ENCODE results near the gene UFC1. TPM values are rescaled to one million over a fixed set of nuclear protein-coding genes. Genes with fewer than 3 reads are reported as not detected.

The UFC1 gene
- total and polyA plus RNA-seq, 2 donors (not counting 3 experiments of a cell fraction or from before 2014, with no cell fraction given): 102 to 149 TPM

- no TSS peak for BruUV-seq (replicated peaks)
- H3K4me3 ChIP-seq (replicated peaks in 1 of 3; ENCODE audit: insufficient read depth in 1 of 3, low read depth in 1 of 3, low read length in 3 of 3): peak overlapping the region; percentile 38 to 60 (median 57)
- ChIA-PET CTCF (interaction anchor here (1.0 to 2.5 kb wide), 4 partner anchors 9 to 198 kb away, joined by 3 to 10 read pairs (median 4); partner anchors contain the start of genes PPOX and TOMM40L), POLR2A (interaction anchor here (1.0 to 1.1 kb wide), 2 partner anchors 11 to 25 kb away, joined by 3 to 4 read pairs; partner anchors contain the start of gene NDUFS2)
- no peaks in the 10 kb centered on the region for H3K9me3 ChIP-seq (replicated peaks; ENCODE audit: control insufficient read depth, insufficient read depth, low read length)
- intact Hi-C loops (cut with micrococcal nuclease): loop anchor here (1.0 kb wide), 1 partner anchor 10 kb away; the partner anchor contains the start of gene PPOX
- H3K4me2 ChIP-seq (ENCODE audit: insufficient read depth, low read length): peak overlapping the region; percentile 79
- FAIRE-seq (no peak), DNase-seq (ENCODE audit: low read depth, low spot score) (no peak)
- peaks cover 11% of the 10 kb centered on the region for H3K4me1 ChIP-seq (ENCODE audit: control insufficient read depth, extremely low read depth, insufficient read depth, low read length)
- no peak for TF ChIP-seq FOS (IDR thresholded peaks at IDR 0.05; ENCODE audit: borderline replicate concordance, insufficient read depth, low read length)
- no peak for TF ChIP-seq POLR2A (IDR thresholded peaks at IDR 0.05; ENCODE audit: low read depth, low read length)
- TF ChIP-seq EZH2 (IDR thresholded peaks at IDR 0.05; ENCODE audit: borderline replicate concordance, low read depth, low read length, severe bottlenecking): no peak
- no peak for TF ChIP-seq CTCF (IDR thresholded peaks at IDR 0.05; ENCODE audit: extremely low read depth in 1 of 2, insufficient read depth in 1 of 2, low read depth in 1 of 2, low read length in 2 of 2)
- TF ChIP-seq GATA2 (IDR thresholded peaks at IDR 0.05; ENCODE audit: insufficient read depth, insufficient read length, low read depth, low read length): no peak
- TF ChIP-seq JUN (IDR thresholded peaks at IDR 0.05; ENCODE audit: borderline replicate concordance, insufficient read depth, insufficient read length, low read depth): no peak
- no peak for TF ChIP-seq POLR2AphosphoS5 (IDR thresholded peaks at IDR 0.05; ENCODE audit: insufficient read depth, low read depth, low read length)
- TF ChIP-seq MAX (IDR thresholded peaks at IDR 0.05; ENCODE audit: insufficient read depth, insufficient read length): no peak
- peak overlapping the region; percentile 71 for H3K9ac ChIP-seq (replicated peaks; ENCODE audit: extremely low read depth, insufficient read depth, low read length)
- no peaks in the 10 kb centered on the region for H3K27me3 ChIP-seq (ENCODE audit: control insufficient read depth in 2 of 2, insufficient read depth in 2 of 2, low read length in 2 of 2)
- no peaks in the 10 kb centered on the region for H3K9me1 ChIP-seq (replicated peaks; ENCODE audit: control insufficient read depth, extremely low read depth, insufficient read depth, low read length)
- H3K36me3 ChIP-seq (ENCODE audit: control insufficient read depth in 2 of 2, extremely low read depth in 1 of 2, insufficient read depth in 2 of 2, low read length in 2 of 2): peaks cover 3 to 8% of the 10 kb centered on the region in 2 experiments
- H3K79me2 ChIP-seq (ENCODE audit: control insufficient read depth, insufficient read depth, low read length): peaks cover 8% of the 10 kb centered on the region
- no peaks in the 10 kb centered on the region for H4K20me1 ChIP-seq (replicated peaks; ENCODE audit: control insufficient read depth, extremely low read depth, insufficient read depth, low read length)
- H2AFZ ChIP-seq (ENCODE audit: low read depth, low read length): peak overlapping the region; percentile 75
- dilution Hi-C loops (cut with MboI; ENCODE audit: extremely low pct_ligation_motif_present, low sequenced_read_pairs): no loop called here
- peak overlapping the region; percentile 12 for H3K27ac ChIP-seq (ENCODE audit: insufficient read depth, low read depth, low read length)
These were observed 22.8 kb downstream of the UFC1 start for GRCh38 chr1:161176468-161177111.

Data from endothelial cell of umbilical vein (primary cell).